GM23248 (cell line): ENCODE data around the gene CACHD1. TPM values are rescaled to one million over a fixed set of nuclear protein-coding genes. Genes with fewer than 3 reads are reported as not detected.

ENCODE experiments used
- DNase-seq: peaks from one replicate; pipeline ENCODE4 v3.0.0-alpha.2; 2015
- H2AFZ ChIP-seq: fragments of 200-600 bp; sonication (generic); 2 replicates; pipeline ENCODE4 v1.6.1; 2016; ENCODE audit warnings: antibody characterized with exemption
- H3F3A ChIP-seq: fragments of 200-600 bp; sonication (generic); 2 replicates; pipeline ENCODE4 v1.6.1; 2016; ENCODE audit warnings: mild to moderate bottlenecking, antibody characterized with exemption, mixed run types; ENCODE audit not compliant: insufficient read depth
- H3K27ac ChIP-seq: fragments of 200-600 bp; sonication (generic); 2 replicates; pipeline ENCODE4 v1.5.1; 2016; ENCODE audit warnings: mild to moderate bottlenecking
- H3K27me3 ChIP-seq: fragments of 200-600 bp; sonication (generic); replicated peaks from 2 replicates; pipeline ENCODE4 v1.6.1; 2016; ENCODE audit warnings: mild to moderate bottlenecking; ENCODE audit not compliant: insufficient read depth
- H3K36me3 ChIP-seq: fragments of 200-600 bp; sonication (generic); 2 replicates; pipeline ENCODE4 v1.6.1; 2016; ENCODE audit warnings: low read depth, mild to moderate bottlenecking
- H3K4me1 ChIP-seq: fragments of 200-600 bp; sonication (generic); 2 replicates; pipeline ENCODE4 v1.6.1; 2016; ENCODE audit warnings: mild to moderate bottlenecking; ENCODE audit not compliant: insufficient read depth
- H3K4me2 ChIP-seq: fragments of 200-600 bp; sonication (generic); one replicate; pipeline ENCODE4 v1.6.1; 2016; ENCODE audit warnings: mild to moderate bottlenecking; ENCODE audit not compliant: unreplicated experiment
- H3K4me3 ChIP-seq: fragments of 200-600 bp; sonication (generic); 2 replicates; pipeline ENCODE4 v1.5.1; 2016; ENCODE audit warnings: mild to moderate bottlenecking
- H3K79me2 ChIP-seq: fragments of 200-600 bp; sonication (generic); 2 replicates; pipeline ENCODE4 v1.6.1; 2016; ENCODE audit warnings: mild to moderate bottlenecking; ENCODE audit not compliant: insufficient read depth
- H3K9ac ChIP-seq: fragments of 200-600 bp; sonication (generic); 2 replicates; pipeline ENCODE4 v1.6.1; 2016; ENCODE audit warnings: mild to moderate bottlenecking
- H3K9me2 ChIP-seq: fragments of 200-600 bp; sonication (generic); 2 replicates; pipeline ENCODE4 v1.6.1; 2016; ENCODE audit warnings: mixed run types, mild to moderate bottlenecking, moderate library complexity; ENCODE audit not compliant: insufficient read depth
- H3K9me3 ChIP-seq: fragments of 200-600 bp; sonication (generic); one replicate; pipeline ENCODE4 v1.6.1; 2017; ENCODE audit warnings: low read depth
- H4K20me1 ChIP-seq: fragments of 200-600 bp; sonication (generic); 2 replicates; pipeline ENCODE4 v1.6.0; 2016; ENCODE audit not compliant: insufficient read depth
- EZH2 ChIP-seq: fragments of 200-600 bp; sonication (generic); IDR thresholded peaks from 2 replicates; pipeline ENCODE4 v1.6.1; 2018; ENCODE audit warnings: antibody characterized with exemption, mild to moderate bottlenecking; ENCODE audit not compliant: insufficient read depth, poor library complexity, severe bottlenecking
- EZH2phosphoT487 ChIP-seq: fragments of 200-600 bp; sonication (generic); IDR thresholded peaks from 2 replicates; pipeline ENCODE4 v1.6.1; 2018; ENCODE audit warnings: antibody characterized with exemption, moderate library complexity, mild to moderate bottlenecking, low read depth; ENCODE audit not compliant: insufficient read depth
- WGBS, 2 experiments: methylation state at CpG; one replicate each; pipeline ENCODE4 v1.1.6; 2015 to 2017; ENCODE audit warnings: low lambda C conversion rate in 2 of 2, low coverage in 1 of 2; ENCODE audit errors: missing lambda C conversion rate in 2 of 2; 5-methylcytosine and 5-hydroxymethylcytosine counted together
- in situ Hi-C: fragments of 300-500 bp; cut with MboI; formaldehyde crosslinking; loops from 2 replicates; pipeline ENCODE4 v1.15.0; 2020
- polyA plus RNA-seq: library from polyadenylated mRNA; unstranded; fragments of >200 nt; fragmentation: Nextera tagmentation; extraction: Ambion mirVana; gene quantifications from 2 replicates; pipeline ENCODE4 v1.2.1, GENCODE V29; 2016
- total RNA-seq: library from RNA; depleted of rRNA; stranded (reverse); fragments of >200 nt; shearing (Covaris generic); gene quantifications from 2 replicates; pipeline ENCODE4 v1.2.3, GENCODE V29; 2014

The CACHD1 gene
- total and polyA plus RNA-seq, 2 experiments from 2014 or later, result 1.9 to 9.3 TPM

- no peaks in the 10 kb centered on the region for H4K20me1 ChIP-seq
- H3K27ac ChIP-seq, result no peak overlapping the region
- no peaks in the 10 kb centered on the region for H3K9me3 ChIP-seq
- TF ChIP-seq EZH2 (no peak), EZH2phosphoT487 (no peak)
- H3K4me2 ChIP-seq, result no peak overlapping the region
- no peaks in the 10 kb centered on the region for H3F3A ChIP-seq
- in situ Hi-C loops, result no loop called here
- H3K79me2 ChIP-seq, result no peaks in the 10 kb centered on the region
- H3K9ac ChIP-seq, result no peak overlapping the region
- H3K4me1 ChIP-seq, result peaks cover 7% of the 10 kb centered on the region
- no peaks in the 10 kb centered on the region for H3K27me3 ChIP-seq
- no peak for DNase-seq
- no peaks in the 10 kb centered on the region; the same call in 1 of the 2 replicates for H3K9me2 ChIP-seq
- H2AFZ ChIP-seq, result no peak overlapping the region
- no peaks in the 10 kb centered on the region for H3K36me3 ChIP-seq
- no peak overlapping the region for H3K4me3 ChIP-seq
Observed at GRCh38 chr1:64530969-64531692, 61.2 kb downstream of the CACHD1 start.

GRCh38 chr1:64532646-64533045 is 62.7 kb downstream of the CACHD1 start:
- Histone ChIP-seq H2AFZ (no peak overlapping the region), H3K4me1 (no peaks in the 10 kb centered on the region), H3K9ac (no peak overlapping the region), H3K27me3 (no peaks in the 10 kb centered on the region), H3K27ac (no peak overlapping the region), H3K4me3 (no peak overlapping the region), H3K36me3 (no peaks in the 10 kb centered on the region), H3K4me2 (no peak overlapping the region), H3F3A (no peaks in the 10 kb centered on the region), H3K79me2 (no peaks in the 10 kb centered on the region), H3K9me3 (no peaks in the 10 kb centered on the region), H3K9me2 (no peaks in the 10 kb centered on the region; the same call in 1 of the 2 replicates), H4K20me1 (no peaks in the 10 kb centered on the region)
- in situ Hi-C loops, result no loop called here
- WGBS, 2 experiments, result 79 to 86% methylated on average over 2 of the region's 2 CpGs
- DNase-seq, result no peak
- TF ChIP-seq EZH2phosphoT487, result no peak
- no peak for TF ChIP-seq EZH2

- Histone ChIP-seq H2AFZ (no peak overlapping the region), H3K9ac (no peak overlapping the region), H3K4me1 (peaks cover 20% of the 10 kb centered on the region), H3K9me3 (no peaks in the 10 kb centered on the region), H4K20me1 (no peaks in the 10 kb centered on the region), H3K27me3 (no peaks in the 10 kb centered on the region), H3K36me3 (no peaks in the 10 kb centered on the region), H3K4me3 (no peak overlapping the region), H3K27ac (no peak overlapping the region), H3K9me2 (no peaks in the 10 kb centered on the region), H3K79me2 (no peaks in the 10 kb centered on the region), H3K4me2 (no peak overlapping the region), H3F3A (peaks cover 10% of the 10 kb centered on the region)
- TF ChIP-seq EZH2, result no peak
- no peak for TF ChIP-seq EZH2phosphoT487
- in situ Hi-C loops, result no loop called here
- DNase-seq, result no peak
- 48 to 52% methylated on average over 10 of the region's 10 CpGs for whole genome bisulfite sequencing, 2 experiments
Observed at GRCh38 chr1:64535938-64536835, 66.3 kb downstream of the CACHD1 start.

GRCh38 chr1:64536836-64537490 is 67.0 kb downstream of the CACHD1 start:
- Histone ChIP-seq H3K27ac (no peak overlapping the region), H3K79me2 (no peaks in the 10 kb centered on the region), H3K9me2 (no peaks in the 10 kb centered on the region), H3K9me3 (no peaks in the 10 kb centered on the region), H3K4me3 (no peak overlapping the region), H3K4me1 (peaks cover 20% of the 10 kb centered on the region), H4K20me1 (no peaks in the 10 kb centered on the region), H2AFZ (no peak overlapping the region), H3K27me3 (no peaks in the 10 kb centered on the region), H3K36me3 (no peaks in the 10 kb centered on the region), H3F3A (peaks cover 13% of the 10 kb centered on the region), H3K4me2 (no peak overlapping the region), H3K9ac (no peak overlapping the region)
- 92 to 93% methylated on average over 8 of the region's 8 CpGs for WGBS, 2 experiments
- no peak for DNase-seq
- TF ChIP-seq EZH2 (no peak), EZH2phosphoT487 (no peak)
- in situ Hi-C loops, result no loop called here
